ENCODE data around the gene ECE1.

DNA sequence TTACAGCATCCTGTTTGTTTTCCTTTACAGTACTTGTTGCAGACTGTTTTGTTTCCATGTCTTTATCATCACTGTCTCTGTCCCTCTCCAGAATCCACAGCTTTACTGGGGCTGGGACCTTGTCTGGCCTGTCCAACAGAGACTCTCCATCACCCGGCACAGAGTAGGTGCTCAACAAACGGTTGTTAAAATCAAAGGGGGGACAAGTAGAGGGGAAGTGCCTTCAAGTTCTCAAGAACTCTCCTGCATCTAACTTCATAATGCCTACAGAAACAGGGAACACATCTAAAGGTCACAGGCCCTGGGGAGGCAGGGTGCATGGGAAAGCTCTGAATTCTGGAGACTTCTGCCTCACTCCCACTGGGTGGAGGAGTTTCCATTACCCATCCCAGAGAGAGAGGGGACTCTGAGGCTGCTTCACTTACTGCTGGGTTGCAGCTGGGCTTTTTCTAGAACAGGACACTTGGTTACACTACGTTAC lies 2.3 kb upstream of the ECE1 start:
- TF ChIP-seq CTCF (conservative IDR thresholded peaks at IDR 0.05; ENCODE audit: low read length) (no peak), EZH2phosphoT487 (IDR thresholded peaks at IDR 0.05; ENCODE audit: borderline replicate concordance) (no peak)
